GM12864 (cell line): ENCODE results near the gene CENPM.

Experiments used
- DNase-seq: peaks from one replicate; pipeline ENCODE4 v3.0.0-alpha.2; 2011; ENCODE audit warnings: low read depth
- H3K4me3 ChIP-seq: 2 replicates; pipeline ENCODE4 v1.5.1; 2011; ENCODE audit warnings: mild to moderate bottlenecking, low read depth, low read length, control low read depth
- TF ChIP-seq, protein P1 (sequence below): IDR thresholded peaks from 2 replicates; pipeline ENCODE4 v1.5.1; 2011; ENCODE audit warnings: low read depth, mild to moderate bottlenecking, moderate library complexity, low read length, control low read depth, inconsistent platforms; ENCODE audit errors: missing control alignments

Gene CENPM

GRCh38 chr22:41966607-41967240 is 19.8 kb upstream of the CENPM start:
- no peak overlapping the region for H3K4me3 ChIP-seq
- TF ChIP-seq, protein P1, sequence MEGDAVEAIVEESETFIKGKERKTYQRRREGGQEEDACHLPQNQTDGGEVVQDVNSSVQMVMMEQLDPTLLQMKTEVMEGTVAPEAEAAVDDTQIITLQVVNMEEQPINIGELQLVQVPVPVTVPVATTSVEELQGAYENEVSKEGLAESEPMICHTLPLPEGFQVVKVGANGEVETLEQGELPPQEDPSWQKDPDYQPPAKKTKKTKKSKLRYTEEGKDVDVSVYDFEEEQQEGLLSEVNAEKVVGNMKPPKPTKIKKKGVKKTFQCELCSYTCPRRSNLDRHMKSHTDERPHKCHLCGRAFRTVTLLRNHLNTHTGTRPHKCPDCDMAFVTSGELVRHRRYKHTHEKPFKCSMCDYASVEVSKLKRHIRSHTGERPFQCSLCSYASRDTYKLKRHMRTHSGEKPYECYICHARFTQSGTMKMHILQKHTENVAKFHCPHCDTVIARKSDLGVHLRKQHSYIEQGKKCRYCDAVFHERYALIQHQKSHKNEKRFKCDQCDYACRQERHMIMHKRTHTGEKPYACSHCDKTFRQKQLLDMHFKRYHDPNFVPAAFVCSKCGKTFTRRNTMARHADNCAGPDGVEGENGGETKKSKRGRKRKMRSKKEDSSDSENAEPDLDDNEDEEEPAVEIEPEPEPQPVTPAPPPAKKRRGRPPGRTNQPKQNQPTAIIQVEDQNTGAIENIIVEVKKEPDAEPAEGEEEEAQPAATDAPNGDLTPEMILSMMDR: peak; percentile 59
- peak; percentile 67 for DNase-seq

- no peak overlapping the region for H3K4me3 ChIP-seq
- DNase-seq: no peak
- TF ChIP-seq, protein P1: no peak
Observed at GRCh38 chr22:41966225-41966606, 19.3 kb upstream of the CENPM start.

GRCh38 chr22:41964112-41964491 is 17.1 kb upstream of the CENPM start:
- no peak overlapping the region for H3K4me3 ChIP-seq
- no peak for DNase-seq
- TF ChIP-seq, protein P1: no peak

DNA sequence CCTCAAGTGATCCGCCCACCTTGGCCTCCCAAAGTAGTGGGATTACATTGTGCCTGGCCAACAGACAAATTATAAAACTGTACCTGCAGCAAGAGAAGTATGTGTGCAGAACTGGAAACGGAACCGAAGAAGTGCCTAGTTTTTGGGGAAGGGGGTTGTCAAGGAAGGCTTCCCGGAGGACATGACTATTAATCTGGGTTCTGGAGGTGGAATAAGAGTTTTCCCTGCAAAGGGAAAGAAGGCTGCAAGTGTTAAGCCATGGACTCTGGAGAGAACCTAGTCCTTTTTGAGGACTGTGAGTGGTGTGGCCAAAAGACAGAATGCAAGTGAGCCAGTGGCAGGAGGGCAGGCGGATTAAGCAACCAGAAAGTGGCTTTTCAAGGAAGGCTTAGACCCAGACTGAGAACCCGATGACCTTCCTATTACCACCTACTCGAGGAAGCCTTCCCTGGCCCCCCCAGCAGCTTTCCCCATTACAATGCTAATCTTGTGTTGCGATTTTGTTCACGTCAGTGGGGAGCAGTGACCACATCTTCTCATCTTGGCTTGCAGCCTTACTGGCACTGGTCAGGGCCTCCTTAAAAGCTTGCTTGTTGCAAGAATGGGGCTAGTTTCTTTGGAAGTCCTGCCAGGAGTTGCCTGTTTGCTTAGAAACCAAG is 16.6 kb upstream of the CENPM start:
- DNase-seq: no peak
- TF ChIP-seq, protein P1: no peak

GRCh38 chr22:41957941-41958556 is 11.1 kb upstream of the CENPM start:
- TF ChIP-seq, protein P1: no peak
- no peak for DNase-seq
- no peak overlapping the region for H3K4me3 ChIP-seq

More for the DNA sequence above, 16.6 kb upstream of the CENPM start:
- no peak overlapping the region for H3K4me3 ChIP-seq

DNA sequence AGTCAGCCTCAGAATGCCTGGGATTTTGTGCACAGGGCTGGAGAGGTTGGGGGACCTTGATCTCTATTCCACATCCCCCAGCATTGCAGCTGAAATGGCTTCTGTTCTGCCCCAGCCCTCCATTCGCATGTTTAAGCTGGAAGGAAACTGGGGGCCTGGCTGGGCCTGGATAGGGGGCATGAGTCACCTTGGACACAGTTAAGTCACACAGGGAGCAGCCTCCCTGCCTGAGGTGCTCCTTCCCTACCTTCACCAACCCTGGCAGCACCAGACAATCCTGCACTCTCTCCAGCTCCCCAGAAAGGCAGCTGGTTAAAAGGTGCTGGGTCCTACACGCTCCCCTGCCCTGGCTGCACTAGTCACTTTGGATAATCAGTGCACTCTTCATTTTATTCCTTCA is 5.8 kb upstream of the CENPM start:
- DNase-seq: no peak
- TF ChIP-seq, protein P1: no peak
- no peak overlapping the region for H3K4me3 ChIP-seq

DNA sequence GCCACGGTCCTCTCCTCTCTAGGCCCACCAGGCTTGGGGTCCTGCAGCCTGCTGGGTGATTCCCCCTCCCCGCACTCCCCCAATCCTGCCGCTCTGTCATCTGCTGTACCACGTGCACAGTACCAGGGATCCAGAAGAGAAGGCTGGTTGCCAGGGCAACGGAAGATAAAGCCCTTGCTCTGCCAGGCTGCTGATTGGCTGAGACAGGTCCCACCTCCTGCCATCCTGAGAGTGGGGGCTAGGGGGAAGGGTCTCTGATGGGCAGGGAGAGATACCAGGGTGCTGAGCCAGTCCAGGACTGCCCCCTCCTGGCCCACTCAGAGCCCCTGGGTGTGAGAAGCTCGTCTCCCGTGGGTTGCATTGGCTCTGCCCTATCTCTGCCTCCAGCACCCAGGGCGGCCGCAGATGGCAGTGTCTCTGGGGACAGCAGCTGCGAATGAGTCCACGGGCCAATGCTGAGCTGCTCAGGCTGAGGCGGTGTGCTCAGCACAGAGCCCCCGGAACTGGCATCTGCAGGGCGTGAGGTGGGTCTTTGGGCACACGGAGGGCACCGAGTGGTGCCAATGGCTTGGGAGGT is 5.0 kb upstream of the CENPM start, which contains the start of gene SMIM45:
TSS of gene SMIM45 (plus strand) at position 253 of the 577 bp plus-strand sequence.
- H3K4me3 ChIP-seq: no peak within 1 kb of the TSS
- TF ChIP-seq, protein P1: peak; percentile 20
- DNase-seq: no peak
